PC-3 (cell line): ENCODE data around the gene ORC4.

Experiments
- EZH2phosphoT487 ChIP-seq: fragments of 300-600 bp; sonication (generic); IDR thresholded peaks from 2 replicates; pipeline ENCODE4 v1.6.1; 2018; ENCODE audit warnings: mild to moderate bottlenecking, antibody characterized with exemption, low read length, borderline replicate concordance
- TF ChIP-seq, protein P1 (sequence below): fragments of 300-600 bp; sonication (generic); conservative IDR thresholded peaks from 2 replicates; pipeline ENCODE4 v1.5.1; 2017; ENCODE audit warnings: antibody characterized with exemption, low read depth, mild to moderate bottlenecking, low read length

DNA sequence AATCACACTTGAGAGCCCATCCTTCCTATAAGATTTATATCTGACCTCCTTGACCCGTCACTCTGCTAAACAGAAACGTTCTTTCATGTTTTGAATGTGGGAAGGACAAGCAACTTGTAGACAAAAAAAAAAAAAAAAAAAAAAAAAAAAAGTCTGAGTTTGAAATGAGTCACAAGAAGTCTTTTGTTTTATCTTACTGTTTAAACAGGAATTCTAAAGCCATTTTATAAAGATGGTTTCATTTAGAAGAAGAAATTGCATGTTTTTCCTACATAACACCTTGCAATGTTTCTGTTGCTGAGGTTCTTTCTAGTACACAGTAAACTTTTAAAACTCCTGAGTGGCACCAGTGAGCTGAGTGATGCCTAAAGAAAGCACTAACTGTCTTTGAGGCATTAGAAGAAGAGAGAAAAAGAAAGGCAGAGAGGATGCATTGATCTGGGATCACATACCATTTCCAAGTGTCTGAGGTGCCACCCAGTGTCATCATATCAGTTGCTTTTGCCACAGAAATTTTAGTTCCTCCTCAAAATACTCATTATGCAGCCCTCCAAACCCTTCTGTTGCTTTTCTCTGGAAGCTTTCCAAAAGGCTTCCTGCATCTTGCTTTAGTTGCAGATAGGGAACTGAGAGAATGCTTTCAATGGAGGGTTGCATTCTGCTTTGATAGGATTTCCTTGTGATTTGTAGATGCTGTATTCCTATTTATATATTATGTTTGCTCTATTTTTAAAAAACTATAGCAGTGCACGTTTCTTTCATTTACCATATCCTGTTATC is 106.6 kb downstream of the ORC4 start:
- TF ChIP-seq, protein P1, sequence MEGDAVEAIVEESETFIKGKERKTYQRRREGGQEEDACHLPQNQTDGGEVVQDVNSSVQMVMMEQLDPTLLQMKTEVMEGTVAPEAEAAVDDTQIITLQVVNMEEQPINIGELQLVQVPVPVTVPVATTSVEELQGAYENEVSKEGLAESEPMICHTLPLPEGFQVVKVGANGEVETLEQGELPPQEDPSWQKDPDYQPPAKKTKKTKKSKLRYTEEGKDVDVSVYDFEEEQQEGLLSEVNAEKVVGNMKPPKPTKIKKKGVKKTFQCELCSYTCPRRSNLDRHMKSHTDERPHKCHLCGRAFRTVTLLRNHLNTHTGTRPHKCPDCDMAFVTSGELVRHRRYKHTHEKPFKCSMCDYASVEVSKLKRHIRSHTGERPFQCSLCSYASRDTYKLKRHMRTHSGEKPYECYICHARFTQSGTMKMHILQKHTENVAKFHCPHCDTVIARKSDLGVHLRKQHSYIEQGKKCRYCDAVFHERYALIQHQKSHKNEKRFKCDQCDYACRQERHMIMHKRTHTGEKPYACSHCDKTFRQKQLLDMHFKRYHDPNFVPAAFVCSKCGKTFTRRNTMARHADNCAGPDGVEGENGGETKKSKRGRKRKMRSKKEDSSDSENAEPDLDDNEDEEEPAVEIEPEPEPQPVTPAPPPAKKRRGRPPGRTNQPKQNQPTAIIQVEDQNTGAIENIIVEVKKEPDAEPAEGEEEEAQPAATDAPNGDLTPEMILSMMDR, result no peak
- no peak for TF ChIP-seq EZH2phosphoT487
